Neural cell (in vitro differentiated cells): Measurements from ENCODE around the gene GMEB2. TPM values are rescaled to one million over a fixed set of nuclear protein-coding genes. Genes with fewer than 3 reads are reported as not detected.

ENCODE experiments used
- H2AFZ ChIP-seq: fragments of 200-600, 300-800 bp; sonication (generic), shearing (Covaris generic); 2 replicates; pipeline ENCODE4 v1.6.0; 2014; ENCODE audit warnings: low read depth, mild to moderate bottlenecking, antibody characterized with exemption, low read length, moderate library complexity
- H3F3A ChIP-seq: fragments of 200-600 bp; shearing (Covaris generic); 2 replicates; pipeline ENCODE4 v1.6.1; 2016; ENCODE audit warnings: mild to moderate bottlenecking, moderate library complexity, mixed read lengths, antibody characterized with exemption, low read length; ENCODE audit not compliant: insufficient read depth, poor library complexity, severe bottlenecking
- H3K27ac ChIP-seq: fragments of 200-600, 300-800 bp; sonication (generic), shearing (Covaris generic); 2 replicates; pipeline ENCODE4 v1.5.1; 2014; ENCODE audit warnings: mild to moderate bottlenecking, low read length, moderate library complexity
- H3K27me3 ChIP-seq: fragments of 300-800, 200-600 bp; sonication (generic), shearing (Covaris generic); 2 replicates; pipeline ENCODE4 v1.6.0; 2014; ENCODE audit warnings: mild to moderate bottlenecking, low read depth, low read length, moderate library complexity; ENCODE audit not compliant: insufficient read depth
- H3K36me3 ChIP-seq: fragments of 300-800, 200-600 bp; sonication (generic), shearing (Covaris generic); 2 replicates; pipeline ENCODE4 v1.5.1; 2014; ENCODE audit warnings: mild to moderate bottlenecking, antibody characterized with exemption, low read length, moderate library complexity; ENCODE audit not compliant: insufficient read depth
- H3K4me2 ChIP-seq: fragments of 300-800, 200-600 bp; sonication (generic), shearing (Covaris generic); 2 replicates; pipeline ENCODE4 v1.6.0; 2014; ENCODE audit warnings: mild to moderate bottlenecking, low read length
- H3K4me3 ChIP-seq: fragments of 300-800, 200-600 bp; sonication (generic), shearing (Covaris generic); 2 replicates; pipeline ENCODE4 v1.5.1; 2014; ENCODE audit warnings: mild to moderate bottlenecking, low read length, moderate library complexity
- H3K79me2 ChIP-seq: fragments of 200-600 bp; shearing (Covaris generic); replicated peaks from 2 replicates; pipeline ENCODE4 v1.6.0; 2014; ENCODE audit warnings: mild to moderate bottlenecking, low read length, moderate library complexity; ENCODE audit not compliant: insufficient read depth
- H3K9ac ChIP-seq: fragments of 300-800, 200-600 bp; sonication (generic), shearing (Covaris generic); 2 replicates; pipeline ENCODE4 v1.6.1; 2016; ENCODE audit warnings: mild to moderate bottlenecking, low read length, mixed read lengths
- H3K9me2 ChIP-seq: fragments of 200-600 bp; shearing (Covaris generic); 2 replicates; pipeline ENCODE4 v1.6.1; 2016; ENCODE audit warnings: mild to moderate bottlenecking, low read length, mixed read lengths; ENCODE audit not compliant: insufficient read depth
- H3K9me3 ChIP-seq: fragments of 200-600, 300-800 bp; sonication (generic), shearing (Covaris generic); 2 replicates; pipeline ENCODE4 v1.6.1; 2016; ENCODE audit warnings: mild to moderate bottlenecking, mixed run types, low read length, moderate library complexity, mixed read lengths
- H4K20me1 ChIP-seq: fragments of 200-600 bp; shearing (Covaris generic); 2 replicates; pipeline ENCODE4 v1.6.1; 2016; ENCODE audit warnings: mild to moderate bottlenecking, mixed run types; ENCODE audit not compliant: insufficient read depth
- CTCF ChIP-seq: fragments of 450-650 bp; IDR thresholded peaks from 2 replicates; pipeline ENCODE4 v1.5.1; 2014; ENCODE audit warnings: antibody characterized with exemption, mild to moderate bottlenecking, moderate library complexity; ENCODE audit not compliant: poor library complexity, severe bottlenecking
- EP300 ChIP-seq: fragments of 450-650 bp; conservative IDR thresholded peaks from 2 replicates; pipeline ENCODE4 v1.6.1; 2014; ENCODE audit warnings: antibody characterized with exemption, mild to moderate bottlenecking, moderate library complexity; ENCODE audit not compliant: poor library complexity, severe bottlenecking
- EZH2 ChIP-seq: fragments of 200-600, 300-800 bp; shearing (Covaris generic), sonication (generic); IDR thresholded peaks from 2 replicates; pipeline ENCODE4 v1.6.1; 2014; ENCODE audit warnings: antibody characterized with exemption, low read length, borderline replicate concordance, mild to moderate bottlenecking; ENCODE audit not compliant: insufficient read depth, poor library complexity, severe bottlenecking
- MXI1 ChIP-seq: fragments of 450-650 bp; conservative IDR thresholded peaks from 2 replicates; pipeline ENCODE4 v1.6.1; 2014; ENCODE audit warnings: antibody characterized with exemption, mild to moderate bottlenecking; ENCODE audit not compliant: poor library complexity, severe bottlenecking
- POLR2AphosphoS5 ChIP-seq: IDR thresholded peaks from 2 replicates; pipeline ENCODE4 v1.6.1; 2012
- RAD21 ChIP-seq: fragments of 450-650 bp; conservative IDR thresholded peaks from 2 replicates; pipeline ENCODE4 v1.6.1; 2014; ENCODE audit warnings: antibody characterized with exemption, mild to moderate bottlenecking, moderate library complexity
- SMC3 ChIP-seq: fragments of 450-650 bp; conservative IDR thresholded peaks from 2 replicates; pipeline ENCODE4 v1.6.1; 2014; ENCODE audit warnings: antibody characterized with exemption, mild to moderate bottlenecking, moderate library complexity; ENCODE audit not compliant: poor library complexity
- TAF1 ChIP-seq: IDR thresholded peaks from 2 replicates; pipeline ENCODE4 v1.6.1; 2012; ENCODE audit warnings: low read depth
- polyA plus RNA-seq: library from polyadenylated mRNA; depleted of rRNA; stranded (reverse); fragments of >200 nt; gene quantifications from 2 replicates; pipeline ENCODE4 v1.2.3, GENCODE V29; 2014
- TF ChIP-seq, protein P1 (sequence below): IDR thresholded peaks from 2 replicates; pipeline ENCODE4 v1.6.1; 2012; ENCODE audit warnings: borderline replicate concordance

Gene GMEB2
- polyA plus RNA-seq, 1 donor from 2014 or later: 13.7 TPM

DNA sequence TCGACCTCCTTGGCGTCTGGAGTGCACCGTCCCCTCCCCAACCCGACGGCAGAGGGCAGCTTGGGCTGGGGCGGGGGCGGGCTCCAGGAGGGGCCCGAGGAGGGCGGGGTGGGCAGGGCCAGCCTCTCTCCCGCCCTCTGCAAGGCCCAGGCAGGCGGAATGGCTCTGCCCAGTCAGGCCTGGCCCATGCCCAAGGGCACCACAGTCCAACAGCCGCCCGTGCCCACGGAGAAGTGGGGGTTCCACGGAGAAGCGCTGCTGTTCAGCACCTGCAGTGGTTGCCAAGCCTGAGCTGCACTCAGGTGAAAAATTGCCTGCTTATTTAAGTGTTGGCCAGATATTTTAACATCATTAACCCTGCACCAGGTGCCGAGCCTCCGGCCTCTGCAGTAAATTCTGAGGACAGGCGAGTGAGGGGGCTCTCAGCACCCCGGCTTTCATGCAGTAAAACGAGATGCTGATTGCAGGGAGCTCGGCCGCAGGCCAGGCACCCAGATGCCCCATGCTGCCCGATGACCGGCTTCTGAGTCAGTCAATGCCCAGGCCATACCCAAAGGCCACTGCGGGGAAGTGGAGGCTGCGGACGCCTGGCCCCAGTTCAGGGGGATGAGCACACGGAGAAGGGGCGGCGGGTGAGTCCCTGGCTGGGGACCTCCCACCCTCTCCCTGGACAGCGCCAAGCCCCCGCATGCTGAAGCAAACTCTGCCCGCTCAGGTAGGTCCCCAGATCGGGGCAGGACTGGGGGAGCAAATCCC, 79.0 kb downstream of the GMEB2 start, which contains the start of gene SRMS:
TSS of gene SRMS (minus strand) at position 25 of the 756 bp plus-strand sequence. CDS start 286 bp downstream, outside the sequence.
- Histone ChIP-seq H3K4me3 (no peak within 1 kb of the TSS), H3K27ac (no peak within 1 kb of the TSS), H3K9me2 (no peaks in the 10 kb centered on the region), H3K36me3 (no peaks in the 10 kb centered on the region), H2AFZ (no peak within 1 kb of the TSS), H4K20me1 (no peaks in the 10 kb centered on the region), H3K9ac (no peak within 1 kb of the TSS), H3K27me3 (no peaks in the 10 kb centered on the region), H3K79me2 (no peaks in the 10 kb centered on the region), H3F3A (no peaks in the 10 kb centered on the region), H3K4me2 (no peak within 1 kb of the TSS), H3K9me3 (no peaks in the 10 kb centered on the region)
- TF ChIP-seq TAF1: no peak
- no peak for TF ChIP-seq SMC3
- TF ChIP-seq MXI1: no peak
- TF ChIP-seq RAD21: no peak
- no peak for TF ChIP-seq EP300
- TF ChIP-seq CTCF: no peak
- TF ChIP-seq, protein P1, sequence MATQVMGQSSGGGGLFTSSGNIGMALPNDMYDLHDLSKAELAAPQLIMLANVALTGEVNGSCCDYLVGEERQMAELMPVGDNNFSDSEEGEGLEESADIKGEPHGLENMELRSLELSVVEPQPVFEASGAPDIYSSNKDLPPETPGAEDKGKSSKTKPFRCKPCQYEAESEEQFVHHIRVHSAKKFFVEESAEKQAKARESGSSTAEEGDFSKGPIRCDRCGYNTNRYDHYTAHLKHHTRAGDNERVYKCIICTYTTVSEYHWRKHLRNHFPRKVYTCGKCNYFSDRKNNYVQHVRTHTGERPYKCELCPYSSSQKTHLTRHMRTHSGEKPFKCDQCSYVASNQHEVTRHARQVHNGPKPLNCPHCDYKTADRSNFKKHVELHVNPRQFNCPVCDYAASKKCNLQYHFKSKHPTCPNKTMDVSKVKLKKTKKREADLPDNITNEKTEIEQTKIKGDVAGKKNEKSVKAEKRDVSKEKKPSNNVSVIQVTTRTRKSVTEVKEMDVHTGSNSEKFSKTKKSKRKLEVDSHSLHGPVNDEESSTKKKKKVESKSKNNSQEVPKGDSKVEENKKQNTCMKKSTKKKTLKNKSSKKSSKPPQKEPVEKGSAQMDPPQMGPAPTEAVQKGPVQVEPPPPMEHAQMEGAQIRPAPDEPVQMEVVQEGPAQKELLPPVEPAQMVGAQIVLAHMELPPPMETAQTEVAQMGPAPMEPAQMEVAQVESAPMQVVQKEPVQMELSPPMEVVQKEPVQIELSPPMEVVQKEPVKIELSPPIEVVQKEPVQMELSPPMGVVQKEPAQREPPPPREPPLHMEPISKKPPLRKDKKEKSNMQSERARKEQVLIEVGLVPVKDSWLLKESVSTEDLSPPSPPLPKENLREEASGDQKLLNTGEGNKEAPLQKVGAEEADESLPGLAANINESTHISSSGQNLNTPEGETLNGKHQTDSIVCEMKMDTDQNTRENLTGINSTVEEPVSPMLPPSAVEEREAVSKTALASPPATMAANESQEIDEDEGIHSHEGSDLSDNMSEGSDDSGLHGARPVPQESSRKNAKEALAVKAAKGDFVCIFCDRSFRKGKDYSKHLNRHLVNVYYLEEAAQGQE: no peak
- no peak for TF ChIP-seq POLR2AphosphoS5
- TF ChIP-seq EZH2: no peak

- Histone ChIP-seq H3K27me3 (no peaks in the 10 kb centered on the region), H3K9me3 (no peaks in the 10 kb centered on the region)
Measured at GRCh38 chr20:63546956-63547724, 79.8 kb downstream of the GMEB2 start.

More at GRCh38 chr20:63546956-63547724, 79.8 kb downstream of the GMEB2 start:
- Histone ChIP-seq H4K20me1 (no peaks in the 10 kb centered on the region), H2AFZ (no peak overlapping the region), H3K79me2 (no peaks in the 10 kb centered on the region), H3K4me3 (no peak overlapping the region), H3K9me2 (no peaks in the 10 kb centered on the region), H3K4me2 (no peak overlapping the region), H3K9ac (no peak overlapping the region), H3F3A (no peaks in the 10 kb centered on the region), H3K27ac (no peak overlapping the region), H3K36me3 (no peaks in the 10 kb centered on the region)
- TF ChIP-seq EP300 (no peak), MXI1 (no peak), TAF1 (no peak), CTCF (no peak), POLR2AphosphoS5 (no peak), SMC3 (no peak), EZH2 (no peak), RAD21 (no peak)
- TF ChIP-seq, protein P1: no peak
